ENCODE measurements around the gene FEM1B.

Gene FEM1B

GRCh38 chr15:68330901-68331300 is 53.4 kb downstream of the FEM1B start:
- DNase-seq = no peak
- TF ChIP-seq CTCF (IDR thresholded peaks at IDR 0.05; ENCODE audit: low read depth, low read length) = no peak

GRCh38 chr15:68332266-68332665 is 54.7 kb downstream of the FEM1B start:
- H3K27me3 ChIP-seq = no peaks in the 10 kb centered on the region
- TF ChIP-seq CTCF (IDR thresholded peaks at IDR 0.05; ENCODE audit: low read depth, low read length) = no peak

More at GRCh38 chr15:68330901-68331300, 53.4 kb downstream of the FEM1B start:
- Histone ChIP-seq H3K4me1 (no peaks in the 10 kb centered on the region), H3K36me3 (no peaks in the 10 kb centered on the region), H3K4me3 (ENCODE audit: low read depth, low read length) (no peak overlapping the region), H3K9me3 (no peaks in the 10 kb centered on the region), H3K27me3 (no peaks in the 10 kb centered on the region)

GRCh38 chr15:68333775-68334470 is 56.4 kb downstream of the FEM1B start:
- no peak overlapping the region for H3K4me3 ChIP-seq (ENCODE audit: low read depth, low read length)
- no peaks in the 10 kb centered on the region for H3K27me3 ChIP-seq
- TF ChIP-seq CTCF (IDR thresholded peaks at IDR 0.05; ENCODE audit: low read depth, low read length) = no peak
- H3K4me1 ChIP-seq = no peaks in the 10 kb centered on the region
- peak; percentile 37 for DNase-seq
- H3K9me3 ChIP-seq = no peaks in the 10 kb centered on the region
- no peaks in the 10 kb centered on the region for H3K36me3 ChIP-seq

More at GRCh38 chr15:68332266-68332665, 54.7 kb downstream of the FEM1B start:
- Histone ChIP-seq H3K4me3 (ENCODE audit: low read depth, low read length) (no peak overlapping the region), H3K36me3 (no peaks in the 10 kb centered on the region), H3K4me1 (no peaks in the 10 kb centered on the region), H3K9me3 (no peaks in the 10 kb centered on the region)
- no peak for DNase-seq

GRCh38 chr15:68334661-68335124 is 57.1 kb downstream of the FEM1B start:
- Histone ChIP-seq H3K4me1 (no peaks in the 10 kb centered on the region), H3K4me3 (ENCODE audit: low read depth, low read length) (no peak overlapping the region), H3K9me3 (no peaks in the 10 kb centered on the region), H3K36me3 (no peaks in the 10 kb centered on the region), H3K27me3 (no peaks in the 10 kb centered on the region)
- TF ChIP-seq CTCF (IDR thresholded peaks at IDR 0.05; ENCODE audit: low read depth, low read length) = no peak
- DNase-seq = no peak

- no peaks in the 10 kb centered on the region for H3K27me3 ChIP-seq
- H3K4me1 ChIP-seq = no peaks in the 10 kb centered on the region
- no peaks in the 10 kb centered on the region for H3K36me3 ChIP-seq
- H3K4me3 ChIP-seq (ENCODE audit: low read depth, low read length) = no peak overlapping the region
- no peak for DNase-seq
- no peaks in the 10 kb centered on the region for H3K9me3 ChIP-seq
- TF ChIP-seq CTCF (IDR thresholded peaks at IDR 0.05; ENCODE audit: low read depth, low read length) = no peak
Observed at GRCh38 chr15:68335251-68335650, 57.7 kb downstream of the FEM1B start.

GRCh38 chr15:68335655-68336054 is 58.1 kb downstream of the FEM1B start:
- H3K36me3 ChIP-seq = no peaks in the 10 kb centered on the region
- H3K9me3 ChIP-seq = no peaks in the 10 kb centered on the region
- H3K4me1 ChIP-seq = no peaks in the 10 kb centered on the region
- DNase-seq = no peak
- no peaks in the 10 kb centered on the region for H3K27me3 ChIP-seq
- no peak overlapping the region for H3K4me3 ChIP-seq (ENCODE audit: low read depth, low read length)
- TF ChIP-seq CTCF (IDR thresholded peaks at IDR 0.05; ENCODE audit: low read depth, low read length) = no peak
